Liver (tissue), 3 donors: ENCODE measurements around the gene GBGT1.

ENCODE experiments used
- EGR1 ChIP-seq, 2 donors: IDR thresholded peaks; 2 replicates each; pipeline ENCODE4 v1.6.1; 2016 to 2018; ENCODE audit warnings: antibody characterized with exemption in 2 of 2, low read depth in 2 of 2
- HNF4A ChIP-seq, 2 donors: conservative IDR thresholded peaks; 2 replicates each; pipeline ENCODE4 v1.6.1; 2016; ENCODE audit warnings: antibody characterized with exemption in 2 of 2, mild to moderate bottlenecking in 2 of 2
- HNF4G ChIP-seq: IDR thresholded peaks from 2 replicates; pipeline ENCODE4 v1.6.1; 2016; ENCODE audit warnings: antibody characterized with exemption
- JUND ChIP-seq, 2 donors: IDR thresholded peaks; 2 replicates each; pipeline ENCODE4 v1.6.1; 2016; ENCODE audit warnings: antibody characterized with exemption in 2 of 2
- RAD21 ChIP-seq, 2 donors: IDR thresholded peaks; 2 replicates each; pipeline ENCODE4 v1.6.1; 2016; ENCODE audit warnings: antibody characterized with exemption in 2 of 2, mild to moderate bottlenecking in 2 of 2
- RXRA ChIP-seq, 2 donors: IDR thresholded peaks; 2 replicates each; pipeline ENCODE4 v1.6.1; 2017 to 2018; ENCODE audit warnings: antibody characterized with exemption in 2 of 2, mild to moderate bottlenecking in 1 of 2
- SP1 ChIP-seq: IDR thresholded peaks from 2 replicates; pipeline ENCODE4 v1.6.1; 2018; ENCODE audit warnings: antibody characterized with exemption, mild to moderate bottlenecking
- TAF1 ChIP-seq: conservative IDR thresholded peaks from 2 replicates; pipeline ENCODE4 v1.6.1; 2016; ENCODE audit warnings: antibody characterized with exemption, mild to moderate bottlenecking
- YY1 ChIP-seq: IDR thresholded peaks from 2 replicates; pipeline ENCODE4 v1.6.1; 2016; ENCODE audit warnings: antibody characterized with exemption, mild to moderate bottlenecking
- TF ChIP-seq, protein P1 (sequence below): fragments of 150-350 bp; IDR thresholded peaks from 2 replicates; pipeline ENCODE4 v1.5.1; 2017; ENCODE audit warnings: improper control_type of control experiment, low read depth, low read length; ENCODE audit not compliant: missing input control
- TF ChIP-seq, protein P2 (sequence below): IDR thresholded peaks from 2 replicates; pipeline ENCODE4 v1.6.1; 2016; ENCODE audit warnings: antibody characterized with exemption
- TF ChIP-seq, protein P3 (sequence below): IDR thresholded peaks from 2 replicates; pipeline ENCODE4 v1.6.1; 2016; ENCODE audit warnings: antibody characterized with exemption
- donor health status: healthy.
- donor health status: healthy.

DNA sequence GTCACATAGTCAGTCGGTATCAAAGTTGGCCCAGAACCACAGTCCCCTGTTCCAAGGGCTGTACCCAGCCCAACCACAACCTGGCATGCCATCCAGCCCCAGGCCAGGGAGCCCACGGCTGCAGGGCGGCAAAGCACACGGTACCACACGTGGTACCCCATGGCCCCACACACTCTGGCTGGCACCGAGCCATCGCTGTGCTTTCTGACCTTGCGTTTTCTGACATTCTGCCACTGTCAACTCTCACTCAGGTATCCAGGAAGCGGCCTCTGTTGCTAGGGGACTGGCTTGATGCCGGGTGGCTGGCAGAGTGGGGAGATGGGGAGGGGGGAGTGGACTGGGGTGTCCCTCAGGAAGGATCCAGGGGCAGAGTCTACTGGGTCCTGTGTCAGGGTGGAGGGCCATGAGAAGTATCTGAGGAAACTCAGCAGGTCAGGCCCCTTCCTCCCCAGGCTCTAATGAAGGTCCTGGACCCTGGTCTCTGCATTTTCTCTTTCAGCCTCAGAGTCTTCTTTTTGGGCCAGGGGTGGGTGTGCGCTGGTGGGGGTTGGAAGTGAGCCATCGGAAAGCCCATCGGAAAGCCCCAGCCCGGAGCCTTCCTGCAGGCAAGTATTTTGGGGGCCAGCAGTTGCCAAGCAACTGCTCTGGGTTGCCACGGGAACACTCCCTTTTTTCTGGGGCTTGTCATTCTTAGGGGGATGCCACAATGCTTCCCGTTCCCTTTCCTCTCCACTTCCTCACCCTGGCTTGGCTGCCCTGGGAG is 21.7 kb downstream of the GBGT1 start:
- TF ChIP-seq, protein P1, sequence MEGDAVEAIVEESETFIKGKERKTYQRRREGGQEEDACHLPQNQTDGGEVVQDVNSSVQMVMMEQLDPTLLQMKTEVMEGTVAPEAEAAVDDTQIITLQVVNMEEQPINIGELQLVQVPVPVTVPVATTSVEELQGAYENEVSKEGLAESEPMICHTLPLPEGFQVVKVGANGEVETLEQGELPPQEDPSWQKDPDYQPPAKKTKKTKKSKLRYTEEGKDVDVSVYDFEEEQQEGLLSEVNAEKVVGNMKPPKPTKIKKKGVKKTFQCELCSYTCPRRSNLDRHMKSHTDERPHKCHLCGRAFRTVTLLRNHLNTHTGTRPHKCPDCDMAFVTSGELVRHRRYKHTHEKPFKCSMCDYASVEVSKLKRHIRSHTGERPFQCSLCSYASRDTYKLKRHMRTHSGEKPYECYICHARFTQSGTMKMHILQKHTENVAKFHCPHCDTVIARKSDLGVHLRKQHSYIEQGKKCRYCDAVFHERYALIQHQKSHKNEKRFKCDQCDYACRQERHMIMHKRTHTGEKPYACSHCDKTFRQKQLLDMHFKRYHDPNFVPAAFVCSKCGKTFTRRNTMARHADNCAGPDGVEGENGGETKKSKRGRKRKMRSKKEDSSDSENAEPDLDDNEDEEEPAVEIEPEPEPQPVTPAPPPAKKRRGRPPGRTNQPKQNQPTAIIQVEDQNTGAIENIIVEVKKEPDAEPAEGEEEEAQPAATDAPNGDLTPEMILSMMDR, result no peak
- no peak for TF ChIP-seq YY1
- no peak for TF ChIP-seq RXRA (IDR thresholded peaks at IDR 0.05)
- TF ChIP-seq HNF4A (conservative IDR thresholded peaks at IDR 0.05), result no peak
- no peak for TF ChIP-seq RAD21 (IDR thresholded peaks at IDR 0.05)
- TF ChIP-seq EGR1 (IDR thresholded peaks at IDR 0.05; ENCODE audit: low read depth in 2 of 2), result no peak
- no peak for TF ChIP-seq TAF1
- no peak for TF ChIP-seq JUND (IDR thresholded peaks at IDR 0.05)
- TF ChIP-seq, protein P2, sequence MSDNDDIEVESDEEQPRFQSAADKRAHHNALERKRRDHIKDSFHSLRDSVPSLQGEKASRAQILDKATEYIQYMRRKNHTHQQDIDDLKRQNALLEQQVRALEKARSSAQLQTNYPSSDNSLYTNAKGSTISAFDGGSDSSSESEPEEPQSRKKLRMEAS, result no peak
- TF ChIP-seq, protein P3, sequence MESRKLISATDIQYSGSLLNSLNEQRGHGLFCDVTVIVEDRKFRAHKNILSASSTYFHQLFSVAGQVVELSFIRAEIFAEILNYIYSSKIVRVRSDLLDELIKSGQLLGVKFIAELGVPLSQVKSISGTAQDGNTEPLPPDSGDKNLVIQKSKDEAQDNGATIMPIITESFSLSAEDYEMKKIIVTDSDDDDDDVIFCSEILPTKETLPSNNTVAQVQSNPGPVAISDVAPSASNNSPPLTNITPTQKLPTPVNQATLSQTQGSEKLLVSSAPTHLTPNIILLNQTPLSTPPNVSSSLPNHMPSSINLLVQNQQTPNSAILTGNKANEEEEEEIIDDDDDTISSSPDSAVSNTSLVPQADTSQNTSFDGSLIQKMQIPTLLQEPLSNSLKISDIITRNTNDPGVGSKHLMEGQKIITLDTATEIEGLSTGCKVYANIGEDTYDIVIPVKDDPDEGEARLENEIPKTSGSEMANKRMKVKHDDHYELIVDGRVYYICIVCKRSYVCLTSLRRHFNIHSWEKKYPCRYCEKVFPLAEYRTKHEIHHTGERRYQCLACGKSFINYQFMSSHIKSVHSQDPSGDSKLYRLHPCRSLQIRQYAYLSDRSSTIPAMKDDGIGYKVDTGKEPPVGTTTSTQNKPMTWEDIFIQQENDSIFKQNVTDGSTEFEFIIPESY, result no peak
- TF ChIP-seq HNF4G, result no peak
- TF ChIP-seq SP1, result no peak
